SK-N-MC (cell line): ENCODE data around the gene MYBPH.

Experiments
- DNase-seq: peaks from one replicate; pipeline ENCODE4 v3.0.0-alpha.2; 2011; ENCODE audit warnings: low read depth, low spot score
- H3K27ac ChIP-seq: fragments of 200-600 bp; sonication (generic); 2 replicates; pipeline ENCODE4 v1.5.1; 2016; ENCODE audit warnings: mixed run types
- H3K36me3 ChIP-seq: fragments of 200-600 bp; sonication (generic); 2 replicates; pipeline ENCODE4 v1.6.1; 2017; ENCODE audit warnings: antibody characterized with exemption, low read length, mixed read lengths; ENCODE audit not compliant: insufficient read depth
- H3K4me3 ChIP-seq: fragments of 200-600 bp; sonication (generic); 2 replicates; pipeline ENCODE4 v1.5.1; 2016
- H3K9ac ChIP-seq: fragments of 200-600 bp; sonication (generic); 2 replicates; pipeline ENCODE4 v1.8.0; 2017; ENCODE audit warnings: mixed run types, mixed read lengths; ENCODE audit not compliant: insufficient read length
- H3K9me3 ChIP-seq: fragments of 200-600 bp; sonication (generic); 2 replicates; pipeline ENCODE4 v1.6.1; 2017; ENCODE audit warnings: low read depth, mild to moderate bottlenecking, antibody characterized with exemption, low read length, moderate library complexity, mixed read lengths
- EZH2 ChIP-seq: fragments of 200-600 bp; sonication (generic); IDR thresholded peaks from one replicate; pipeline ENCODE4 v1.6.1; 2017; ENCODE audit warnings: antibody characterized with exemption
- FOXP2 ChIP-seq: optimal IDR thresholded peaks from 2 replicates; pipeline ENCODE3; 2011; ENCODE audit warnings: mild to moderate bottlenecking, moderate library complexity; ENCODE audit not compliant: insufficient read depth; ENCODE audit errors: extremely low read length, control extremely low read depth
- POLR2AphosphoS5 ChIP-seq: IDR thresholded peaks from 2 replicates; pipeline ENCODE4 v1.6.1; 2012; ENCODE audit warnings: mild to moderate bottlenecking, low read depth, low read length, borderline replicate concordance

The MYBPH gene

DNA sequence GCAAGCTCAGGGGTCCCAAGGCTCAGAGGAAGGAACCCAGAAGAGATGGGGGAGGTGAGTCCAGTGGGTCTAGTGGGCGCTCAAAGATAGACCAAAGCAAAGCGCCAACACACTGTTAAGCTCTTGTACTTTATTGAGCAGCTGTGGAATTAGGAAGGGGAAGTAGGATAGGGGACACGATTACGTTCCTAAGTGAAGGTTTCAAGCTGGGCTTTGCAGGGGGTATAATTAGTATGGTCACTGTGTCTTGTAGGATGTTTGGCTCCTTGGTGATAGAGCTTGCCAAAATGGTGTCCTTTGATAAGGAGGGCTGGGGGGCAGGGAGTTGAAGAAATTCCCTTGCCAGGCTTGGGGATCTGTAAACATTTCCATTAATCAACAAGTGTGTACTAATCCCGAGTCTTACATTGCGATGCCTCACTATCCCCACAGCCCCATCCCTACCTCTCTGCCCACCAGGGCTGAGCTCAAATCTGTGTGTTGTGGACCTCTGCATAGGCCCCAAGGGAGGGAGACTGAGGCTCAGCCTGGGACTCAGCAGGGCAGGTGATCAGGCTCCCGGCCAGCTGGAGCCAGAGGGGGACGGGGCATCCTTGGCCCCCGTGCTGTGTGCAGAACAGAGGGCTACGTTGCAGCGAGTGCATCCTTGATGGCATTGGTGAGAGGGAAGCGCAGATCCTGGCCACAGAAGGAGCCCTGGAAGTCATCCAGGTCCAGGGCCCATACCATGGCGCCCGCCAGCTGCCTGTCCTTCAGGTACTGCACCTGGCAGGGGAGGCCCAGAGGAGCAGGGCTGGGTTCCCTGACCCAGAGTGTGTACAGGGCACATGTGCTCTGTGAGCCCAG, 3.4 kb upstream of the MYBPH start:
- no peak for TF ChIP-seq POLR2AphosphoS5
- no peak for TF ChIP-seq EZH2
- no peak for TF ChIP-seq FOXP2
- DNase-seq, result no peak
- Histone ChIP-seq H3K9me3 (no peaks in the 10 kb centered on the region), H3K27ac (no peak overlapping the region), H3K36me3 (no peaks in the 10 kb centered on the region), H3K4me3 (no peak overlapping the region), H3K9ac (no peak overlapping the region)

DNA sequence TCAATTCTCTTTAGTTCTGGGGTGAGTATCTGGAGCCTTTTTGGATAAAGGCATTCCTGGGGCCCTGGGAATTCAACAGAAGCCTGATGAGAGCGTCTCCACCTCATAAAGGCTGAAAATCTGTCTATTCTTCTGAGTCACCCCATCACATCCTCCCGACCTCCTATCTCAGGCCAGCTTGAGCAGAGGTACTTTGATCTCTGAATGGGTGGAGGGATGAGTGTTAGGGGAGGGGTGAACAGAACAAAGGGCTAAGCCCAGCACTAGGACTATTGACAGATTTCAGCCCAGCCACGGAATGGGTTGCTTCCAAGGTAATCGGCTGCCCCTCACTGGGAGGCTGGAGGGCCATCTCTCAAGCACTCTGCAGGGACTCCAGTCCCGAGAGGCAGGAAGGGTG, 2.5 kb upstream of the MYBPH start:
- DNase-seq, result no peak

DNA sequence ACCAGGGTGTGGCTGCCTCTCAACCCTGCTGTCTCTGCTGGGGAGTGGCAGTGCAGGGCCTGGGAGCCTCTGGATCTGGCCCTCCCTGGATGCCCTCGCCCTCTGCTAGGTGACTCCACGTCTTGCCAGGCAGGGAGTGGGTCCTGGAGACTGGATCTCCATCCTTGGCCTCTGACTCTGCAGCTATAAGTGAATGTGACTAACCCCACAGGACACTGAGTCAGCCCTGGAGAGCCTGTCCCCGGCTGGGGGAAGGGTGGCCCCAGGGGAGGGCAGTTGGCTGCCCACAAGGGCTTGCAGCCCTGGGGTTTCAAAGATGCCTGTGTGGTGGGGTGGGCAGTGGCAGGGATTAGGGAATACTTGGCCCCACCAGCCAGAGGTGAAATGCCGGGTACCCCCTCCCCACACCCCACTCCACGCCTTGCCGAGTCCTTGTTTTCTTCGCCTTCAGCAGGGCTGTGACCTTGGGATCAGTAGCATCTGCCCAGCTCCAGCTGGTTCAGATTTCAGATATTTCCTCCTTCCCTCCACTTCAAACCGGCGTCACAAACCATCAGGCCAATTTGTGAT, 1.9 kb upstream of the MYBPH start:
- Histone ChIP-seq H3K4me3 (no peak overlapping the region), H3K36me3 (no peaks in the 10 kb centered on the region), H3K9me3 (no peaks in the 10 kb centered on the region), H3K27ac (no peak overlapping the region), H3K9ac (no peak overlapping the region)
- DNase-seq, result no peak
- TF ChIP-seq EZH2 (no peak), FOXP2 (no peak), POLR2AphosphoS5 (no peak)

More for the DNA sequence above, 2.5 kb upstream of the MYBPH start:
- H3K9me3 ChIP-seq, result no peaks in the 10 kb centered on the region
- H3K36me3 ChIP-seq, result no peaks in the 10 kb centered on the region
- no peak overlapping the region for H3K4me3 ChIP-seq
- no peak overlapping the region for H3K27ac ChIP-seq
- H3K9ac ChIP-seq, result no peak overlapping the region
- TF ChIP-seq POLR2AphosphoS5 (no peak), FOXP2 (no peak), EZH2 (no peak)

DNA sequence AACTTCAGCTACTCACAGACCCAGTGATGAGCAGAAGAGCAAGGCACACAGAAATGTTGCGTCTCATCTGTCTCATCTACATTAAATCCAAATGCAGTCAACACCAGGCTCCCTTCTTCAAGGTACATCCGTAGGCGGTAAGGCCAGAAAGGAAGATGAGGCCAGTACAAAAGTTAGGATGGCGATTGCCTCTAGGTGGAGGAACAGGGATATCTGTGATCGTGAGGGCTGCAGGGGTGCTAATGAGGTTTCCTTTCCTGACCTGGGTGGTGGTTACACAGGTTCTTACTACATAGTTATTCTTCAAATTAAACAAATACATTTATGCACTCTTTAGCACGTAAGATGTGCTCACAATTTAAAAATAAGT, 1.4 kb upstream of the MYBPH start:
- no peak overlapping the region for H3K9ac ChIP-seq

DNA sequence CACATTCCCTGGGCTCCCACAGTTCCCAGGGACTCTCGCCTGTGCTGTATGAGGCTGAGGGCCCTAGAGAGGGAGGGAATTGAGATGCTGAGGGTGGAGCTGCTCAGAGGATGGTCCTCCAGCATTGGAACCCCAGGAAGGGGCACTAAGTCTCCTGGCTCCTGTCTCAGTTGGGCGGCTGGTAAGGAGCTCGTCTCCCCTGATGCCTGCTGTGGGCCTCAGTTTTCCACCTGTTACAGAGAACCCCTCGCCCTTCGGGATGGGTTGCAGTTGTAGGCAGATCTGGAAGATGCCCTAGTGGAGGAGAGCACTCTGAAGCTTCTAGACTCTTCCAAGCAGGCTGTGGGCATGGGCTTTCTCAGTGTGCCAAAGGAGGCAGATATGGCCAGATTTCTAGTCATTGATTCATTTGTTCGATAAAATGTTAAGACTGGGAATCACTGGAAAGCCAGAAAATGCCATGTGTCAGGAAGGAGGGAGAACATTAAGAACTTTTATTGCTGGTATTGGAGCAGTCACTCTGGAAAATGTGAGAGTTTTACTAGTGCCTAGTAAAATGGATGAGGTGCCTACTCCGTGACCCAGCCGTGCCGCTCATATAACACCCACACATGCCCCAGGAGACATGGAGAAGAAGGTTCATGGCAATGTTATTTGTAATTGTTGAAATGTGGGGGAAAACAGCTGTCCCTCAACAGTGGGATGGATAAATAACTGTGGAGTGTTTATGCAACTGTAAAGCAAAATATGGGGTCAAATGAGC, 828 bp upstream of the MYBPH start:
- Histone ChIP-seq H3K27ac (no peak overlapping the region), H3K36me3 (no peaks in the 10 kb centered on the region), H3K9me3 (no peaks in the 10 kb centered on the region), H3K9ac (no peak overlapping the region), H3K4me3 (no peak overlapping the region)
- TF ChIP-seq FOXP2, result no peak
- DNase-seq, result no peak

More for the DNA sequence above, 1.4 kb upstream of the MYBPH start:
- Histone ChIP-seq H3K36me3 (no peaks in the 10 kb centered on the region), H3K4me3 (no peak overlapping the region), H3K27ac (no peak overlapping the region), H3K9me3 (no peaks in the 10 kb centered on the region)
- no peak for DNase-seq
- no peak for TF ChIP-seq FOXP2
- TF ChIP-seq EZH2, result no peak
- TF ChIP-seq POLR2AphosphoS5, result no peak

DNA sequence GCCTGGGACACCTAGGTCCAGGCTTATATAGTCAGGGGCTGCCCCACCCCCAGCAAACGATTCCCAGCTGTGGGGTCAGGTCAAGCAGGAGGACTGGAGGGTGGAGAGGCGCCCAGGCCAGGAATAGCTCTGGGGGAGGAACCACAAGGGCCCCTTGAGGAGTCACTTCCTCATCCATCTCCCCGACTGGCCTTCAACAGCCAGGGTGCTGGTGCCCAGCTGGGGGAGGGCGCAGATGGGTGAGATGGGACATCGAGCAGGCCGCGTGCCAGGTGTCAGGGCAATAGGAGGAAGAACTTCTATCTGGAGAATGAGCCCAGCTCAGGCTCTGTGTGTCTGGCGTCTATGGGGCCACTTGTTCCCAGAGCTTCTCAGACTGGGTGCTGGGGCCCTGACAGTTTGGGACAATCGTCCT, 208 bp upstream of the MYBPH start:
- H3K9me3 ChIP-seq, result no peaks in the 10 kb centered on the region
- DNase-seq, result no peak
- H3K27ac ChIP-seq, result no peak overlapping the region
- H3K4me3 ChIP-seq, result no peak overlapping the region
- no peak overlapping the region for H3K9ac ChIP-seq
- TF ChIP-seq POLR2AphosphoS5 (no peak), FOXP2 (no peak), EZH2 (no peak)
- no peaks in the 10 kb centered on the region for H3K36me3 ChIP-seq

DNA sequence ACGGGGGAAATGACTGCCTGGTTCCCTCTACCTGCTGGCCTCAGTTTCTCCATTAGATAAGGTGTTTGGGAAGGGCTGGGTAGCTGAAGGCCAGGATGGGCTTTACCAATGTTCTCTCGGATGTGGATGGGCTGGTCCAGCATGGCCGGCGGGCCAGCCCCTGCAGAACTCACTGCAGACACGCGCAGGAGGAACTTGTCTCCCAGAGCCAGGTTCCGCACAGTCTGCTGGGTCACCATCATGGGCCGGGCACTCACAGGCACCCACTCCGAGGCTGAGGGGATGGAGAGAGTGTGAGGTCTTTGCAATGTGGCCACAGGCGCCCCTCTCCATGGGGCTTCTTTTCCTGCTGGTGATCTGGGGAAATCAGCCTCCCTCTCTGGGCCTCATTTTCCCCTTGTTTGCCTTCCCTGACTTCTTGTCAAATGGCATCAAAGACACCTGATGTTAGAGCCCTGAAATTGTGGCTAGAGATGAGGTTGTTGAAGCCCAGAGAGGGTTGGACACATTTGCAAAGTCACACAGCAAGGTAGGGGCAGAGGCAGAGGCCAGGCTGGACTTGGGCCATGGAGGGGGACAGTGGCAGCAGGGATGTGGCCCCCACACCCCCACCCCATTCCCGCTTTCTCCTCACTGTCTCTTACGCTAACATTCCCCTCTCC, 1.2 kb downstream of the MYBPH start:
- H3K27ac ChIP-seq, result no peak overlapping the region

DNA sequence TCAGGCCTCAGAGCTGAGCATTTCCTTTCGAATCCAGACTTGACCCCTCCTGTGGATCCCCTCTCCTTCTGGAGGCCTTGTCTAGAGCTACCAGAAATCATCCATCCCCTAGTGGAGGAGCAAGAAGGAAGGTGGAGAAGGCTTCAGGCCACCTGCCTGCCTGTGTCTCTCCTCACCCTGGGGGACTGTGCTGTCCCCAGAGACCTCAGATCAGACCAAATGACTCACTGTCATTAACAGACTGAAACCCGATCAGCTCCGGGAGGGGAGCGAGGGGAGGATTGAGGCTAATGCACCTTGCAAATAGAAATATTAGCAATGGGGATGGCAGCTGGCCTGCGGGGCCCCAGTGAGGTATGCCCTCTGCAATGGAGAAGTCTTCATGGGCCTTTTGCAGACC, 2.1 kb downstream of the MYBPH start:
- Histone ChIP-seq H3K9me3 (no peaks in the 10 kb centered on the region), H3K27ac (no peak overlapping the region), H3K36me3 (no peaks in the 10 kb centered on the region), H3K9ac (no peak overlapping the region), H3K4me3 (no peak overlapping the region)
- TF ChIP-seq FOXP2 (no peak), EZH2 (no peak), POLR2AphosphoS5 (no peak)
- DNase-seq, result no peak

More for the DNA sequence above, 1.2 kb downstream of the MYBPH start:
- DNase-seq, result no peak
- no peak overlapping the region for H3K9ac ChIP-seq
- no peaks in the 10 kb centered on the region for H3K9me3 ChIP-seq
- TF ChIP-seq EZH2, result no peak
- no peak for TF ChIP-seq FOXP2
- no peak for TF ChIP-seq POLR2AphosphoS5
- H3K36me3 ChIP-seq, result no peaks in the 10 kb centered on the region
- H3K4me3 ChIP-seq, result no peak overlapping the region
